GM12878 (cell line): ENCODE results near the gene WBP1L. TPM values are rescaled to one million over a fixed set of nuclear protein-coding genes. Genes with fewer than 3 reads are reported as not detected.

Experiments
- ATAC-seq: fragments of 200-7000 bp; cut with Tn5 transposase; 3 replicates; pipeline ENCODE4 v1.9.1; 2020; ENCODE audit warnings: mild to moderate bottlenecking, moderate library complexity
- BruUV-seq: library from RNA; stranded (reverse); fragments of 400-500 nt; replicated peaks from 2 replicates; lab custom pipeline; 2021; lab: Mats Ljungman, UMichigan
- CTCF ChIA-PET: fragments of 300-600 bp; sonication (Branson Sonifier 250); formaldehyde crosslinking; extraction: SDS; loops from one replicate; lab custom pipeline; 2021; ENCODE audit warnings: inconsistent platforms; lab: Yijun Ruan, JAX
- POLR2A ChIA-PET: fragments of 350-600 bp; formaldehyde crosslinking; extraction: SDS; loops from one replicate; lab custom pipeline; 2021; ENCODE audit warnings: inconsistent platforms; lab: Charles Lee
- RAD21 ChIA-PET: fragments of 300-600 bp; sonication (Branson Sonifier 250); formaldehyde crosslinking; loops from one replicate; lab custom pipeline; 2023; ENCODE audit warnings: antibody characterized with exemption; ENCODE audit not compliant: unreplicated experiment; lab: Charles Lee
- SMC1A ChIA-PET: fragments of 300-600 bp; sonication (Branson Sonifier 250); formaldehyde crosslinking; loops from one replicate; lab custom pipeline; 2023; ENCODE audit not compliant: unreplicated experiment, uncharacterized antibody; lab: Charles Lee
- DNase-seq: peaks from one replicate; pipeline ENCODE4 v3.0.0-alpha.2; 2011; ENCODE audit warnings: low read depth, low spot score
- FAIRE-seq: peaks from 3 replicates; lab custom pipeline; 2011; peaks lifted over from hg19 to GRCh38; lab: Jason Lieb, UNC
- H2AFZ ChIP-seq: 2 replicates; pipeline ENCODE4 v1.6.0; 2011; ENCODE audit warnings: low read depth, low read length, control low read depth; ENCODE audit not compliant: control insufficient read depth
- H3K27ac ChIP-seq: 2 replicates; pipeline ENCODE4 v1.5.1; 2011; ENCODE audit warnings: control low read depth; ENCODE audit not compliant: control insufficient read depth, insufficient read depth
- H3K27me3 ChIP-seq, 2 experiments: replicated peaks in 1 of 2; 2 replicates each; pipeline versions ENCODE4 v1.6.0 to v1.6.1; 2011; ENCODE audit warnings: low read length in 1 of 2; ENCODE audit not compliant: control insufficient read depth in 2 of 2, insufficient read depth in 2 of 2
- H3K36me3 ChIP-seq, 2 experiments: 2 replicates each; pipeline ENCODE4 v1.5.1; 2011; ENCODE audit warnings: low read length in 1 of 2; ENCODE audit not compliant: control insufficient read depth in 2 of 2, insufficient read depth in 2 of 2
- H3K4me1 ChIP-seq: 2 replicates; pipeline ENCODE4 v1.6.1; 2011; ENCODE audit warnings: mild to moderate bottlenecking, low read length, moderate library complexity, mixed read lengths; ENCODE audit not compliant: control insufficient read depth, insufficient read depth
- H3K4me2 ChIP-seq: 2 replicates; pipeline ENCODE4 v1.6.0; 2011; ENCODE audit warnings: control low read depth; ENCODE audit not compliant: control insufficient read depth, insufficient read depth
- H3K4me3 ChIP-seq: fragments of 200-600 bp; sonication (generic); 2 replicates; pipeline ENCODE4 v1.5.1; 2016
- H3K79me2 ChIP-seq: 2 replicates; pipeline ENCODE4 v1.6.0; 2011; ENCODE audit warnings: low read length; ENCODE audit not compliant: control insufficient read depth, insufficient read depth
- H3K9ac ChIP-seq: 2 replicates; pipeline ENCODE4 v1.8.0; 2011; ENCODE audit warnings: low read length, control low read depth, mixed read lengths; ENCODE audit not compliant: control insufficient read depth, insufficient read depth
- H3K9me3 ChIP-seq: replicated peaks from 3 replicates; pipeline ENCODE4 v1.5.1; 2011; ENCODE audit warnings: mild to moderate bottlenecking, low read length; ENCODE audit not compliant: control insufficient read depth, insufficient read depth
- H4K20me1 ChIP-seq: 2 replicates; pipeline ENCODE4 v1.6.0; 2011; ENCODE audit not compliant: control insufficient read depth, insufficient read depth
- BACH1 ChIP-seq: fragments of 450-650 bp; IDR thresholded peaks from 2 replicates; pipeline ENCODE4 v1.6.1; 2017; ENCODE audit warnings: mild to moderate bottlenecking, borderline replicate concordance
- CEBPB ChIP-seq, 2 experiments: fragments of 150-350 bp in 1 of 2; IDR thresholded peaks; 2 replicates each; pipeline ENCODE4 v1.6.1; 2012 to 2014; ENCODE audit warnings: low read depth in 2 of 2, low read length in 2 of 2, borderline replicate concordance in 1 of 2, inconsistent platforms in 1 of 2
- CTCF ChIP-seq, 3 experiments: IDR thresholded peaks in 2 of 3; conservative IDR thresholded peaks in 1 of 3; 2 replicates each; pipeline ENCODE4 v1.5.1; 2011; ENCODE audit warnings: low read depth in 3 of 3, low read length in 3 of 3, mild to moderate bottlenecking in 3 of 3, control low read depth in 2 of 3, moderate library complexity in 2 of 3, inconsistent platforms in 1 of 3, mixed read lengths in 1 of 3; ENCODE audit not compliant: control insufficient read depth in 2 of 3, insufficient read depth in 1 of 3; ENCODE audit errors: extremely low read depth in 1 of 3
- CUX1 ChIP-seq: IDR thresholded peaks from 2 replicates; pipeline ENCODE4 v1.6.1; 2012; ENCODE audit warnings: improper control_type of control experiment, low read depth, low read length; ENCODE audit not compliant: insufficient replicate concordance
- EED ChIP-seq: sonication (generic); IDR thresholded peaks from 2 replicates; pipeline ENCODE4 v1.6.1; 2016; ENCODE audit warnings: antibody characterized with exemption, low read depth
- FOXK2 ChIP-seq: fragments of 450-650 bp; IDR thresholded peaks from 2 replicates; pipeline ENCODE4 v1.6.1; 2017; ENCODE audit warnings: mild to moderate bottlenecking, moderate library complexity
- IKZF2 ChIP-seq, 2 experiments: fragments of 450-650 bp; IDR thresholded peaks; 2 replicates each; pipeline ENCODE4 v1.6.1; 2017; ENCODE audit warnings: mild to moderate bottlenecking in 2 of 2, moderate library complexity in 2 of 2
- PML ChIP-seq: IDR thresholded peaks from 2 replicates; pipeline ENCODE4 v1.6.1; 2012; ENCODE audit warnings: low read length, inconsistent platforms
- POLR2AphosphoS2 ChIP-seq: IDR thresholded peaks from 2 replicates; pipeline ENCODE4 v1.6.1; 2011; ENCODE audit warnings: low read depth, mild to moderate bottlenecking, low read length, improper control_type of control experiment, moderate library complexity
- POLR2AphosphoS5 ChIP-seq: IDR thresholded peaks from 2 replicates; pipeline ENCODE4 v1.6.1; 2011; ENCODE audit warnings: mild to moderate bottlenecking, low read length, inconsistent platforms
- SMC3 ChIP-seq: IDR thresholded peaks from 2 replicates; pipeline ENCODE4 v1.6.1; 2011; ENCODE audit warnings: low read length, improper control_type of control experiment, borderline replicate concordance
- ZNF384 ChIP-seq: IDR thresholded peaks from 2 replicates; pipeline ENCODE4 v1.6.1; 2012; ENCODE audit warnings: low read depth, mild to moderate bottlenecking, low read length, improper control_type of control experiment, borderline replicate concordance
- WGBS: methylation state at CpG from one replicate; pipeline ENCODE4 v1.1.6; 2016; ENCODE audit warnings: low lambda C conversion rate; ENCODE audit not compliant: insufficient replicate concordance, insufficient coverage; ENCODE audit errors: missing lambda C conversion rate; 5-methylcytosine and 5-hydroxymethylcytosine counted together
- in situ Hi-C: fragments of 300-500 bp; cut with MboI; formaldehyde crosslinking; loops from 9 replicates; pipeline ENCODE4 v1.14.3; 2018; ENCODE audit warnings: mixed read lengths
- intact Hi-C: fragments of 100-400 bp; cut with micrococcal nuclease; formaldehyde crosslinking; loops from one replicate; pipeline ENCODE4 v1.14.2; 2022; ENCODE audit not compliant: unreplicated experiment
- polyA plus RNA-seq, 11 experiments: library from polyadenylated mRNA; depleted of rRNA in 4 of 11; unstranded in 6 of 11; stranded (reverse) in 5 of 11; fragments of >200 nt; fragmentation: Nextera tagmentation in 4 of 11; fragmentation: Illumina TruSeq in 1 of 11; extraction: Ambion mirVana in 4 of 11; extraction: Trizol in 1 of 11; gene quantifications; 1 replicate in 1 of 11; 2 replicates in 10 of 11; pipeline versions ENCODE4 v1.2.1 to v1.2.3, GENCODE V29; 2011 to 2016; ENCODE audit warnings: inconsistent platforms in 2 of 11, missing spikeins in 2 of 11, low read depth in 1 of 11
- total RNA-seq, 4 experiments: library from RNA; depleted of rRNA in 3 of 4; stranded (reverse); fragments of >200 nt in 3 of 4; fragmentation: Illumina TruSeq in 1 of 4; extraction: Trizol in 1 of 4; gene quantifications; 2 replicates each; pipeline versions ENCODE4 v1.2.1 to v1.2.3, GENCODE V29; 2013 to 2021

The WBP1L gene
- total and polyA plus RNA-seq, 10 of the 15 experiments (the other 5 are each of a cell fraction or from before 2014, with no cell fraction given): 3.7 to 18.8 (median 12.3) TPM

DNA sequence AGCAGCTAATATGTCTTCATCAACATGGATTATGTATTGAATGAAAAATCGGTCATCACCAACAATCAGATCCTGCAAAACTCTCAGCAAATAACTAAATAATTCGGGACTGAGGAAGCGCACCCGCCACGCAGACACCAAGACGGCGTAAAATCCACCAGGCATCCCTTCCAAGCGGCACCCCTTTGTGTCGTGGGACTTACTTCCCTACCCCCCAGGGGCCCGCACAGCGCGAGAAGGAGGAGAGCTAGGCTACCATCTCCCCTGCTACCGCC, 30.3 kb upstream of the WBP1L start:
- DNase-seq: no peak
- BruUV-seq: TSS peak; percentile 65
- CTCF ChIA-PET: interaction anchor here (0.7 to 8.5 kb wide), 13 partner anchors 12 to 1800 kb away, joined by 3 to 114 read pairs (median 4); partner anchors contain the start of genes SLF2 and TRIM8
- Histone ChIP-seq H3K36me3 (peaks cover 0 to 2% of the 10 kb centered on the region in 2 experiments; a peak in 1 of 4 replicates), H3K9me3 (no peaks in the 10 kb centered on the region), H3K4me2 (peak overlapping the region; percentile 51), H3K79me2 (peaks cover 74% of the 10 kb centered on the region), H4K20me1 (no peaks in the 10 kb centered on the region), H3K4me3 (peak overlapping the region; percentile 90), H3K9ac (peak overlapping the region; percentile 84), H2AFZ (peak overlapping the region; percentile 93), H3K27me3 (no peaks in the 10 kb centered on the region), H3K27ac (peak overlapping the region; percentile 88), H3K4me1 (peaks cover 17% of the 10 kb centered on the region)
- POLR2A ChIA-PET: interaction anchor here (0.5 to 5.8 kb wide), 21 partner anchors 8 to 1408 kb away, joined by 3 to 73 read pairs (median 5); partner anchors contain the start of genes TRIM8 and WBP1L
- in situ Hi-C loops (no loop called here), intact Hi-C loops (loop anchor here (2.0 to 10.0 kb wide), 4 partner anchors 35 to 281 kb away; partner anchors contain the start of genes ACTR1A, CUEDC2 and SUFU)
- 1% methylated on average over 13 of the region's 13 CpGs for WGBS
- FAIRE-seq: peak; percentile 35
- TF ChIP-seq EED: peak; percentile 66
- TF ChIP-seq SMC3: no peak
- no peak for TF ChIP-seq ZNF384
- TF ChIP-seq CUX1: no peak
- TF ChIP-seq FOXK2: no peak
- peak; percentile 77; the same call in 1 of the 2 replicates for TF ChIP-seq POLR2AphosphoS5
- 0 out of 2 replicates have a peak, but pooled peaks have one; percentile 29 for TF ChIP-seq BACH1
- TF ChIP-seq CEBPB (IDR thresholded peaks at IDR 0.05; ENCODE audit: borderline replicate concordance in 1 of 2, low read depth in 2 of 2, low read length in 2 of 2): no peak
- TF ChIP-seq IKZF2 (IDR thresholded peaks at IDR 0.05): 0 out of 4 replicates have a peak, but pooled peaks of 1 of the 2 experiments have one; percentile 54
- peak; percentile 82; the same call in 1 of the 2 replicates for TF ChIP-seq PML
- TF ChIP-seq CTCF (IDR thresholded peaks at IDR 0.05 in 2 of 3, conservative IDR thresholded peaks at IDR 0.05 in 1 of 3; ENCODE audit: control insufficient read depth in 2 of 3, extremely low read depth in 1 of 3, insufficient read depth in 1 of 3, low read depth in 3 of 3, low read length in 3 of 3): peak in 2 of 3 experiments; percentile 27 to 51; a peak in 4 of 6 replicates
- TF ChIP-seq POLR2AphosphoS2: no peak
- SMC1A ChIA-PET: interaction anchor here (0.9 to 9.5 kb wide), 10 partner anchors 17 to 757 kb away, joined by 3 to 140 read pairs (median 7); partner anchors contain the start of genes SUFU and TRIM8
- peak; percentile 75 for ATAC-seq
- RAD21 ChIA-PET: interaction anchor here (1.2 to 9.6 kb wide), 12 partner anchors 12 to 655 kb away, joined by 3 to 140 read pairs (median 8); partner anchors contain the start of genes TRIM8 and WBP1L
